ENCODE results near the gene PARVG. TPM values are rescaled to one million over a fixed set of nuclear protein-coding genes. Genes with fewer than 3 reads are reported as not detected.

Gene PARVG
- total and polyA plus RNA-seq, 2 of the 8 experiments (the other 6 are each of a cell fraction or from before 2014, with no cell fraction given) = 0.37 to 1.5 TPM

GRCh38 chr22:44145544-44145943, 35.2 kb upstream of the PARVG start:
- Histone ChIP-seq H3K4me3 (ENCODE audit: extremely low read depth in 1 of 4, insufficient read depth in 2 of 4, low read depth in 3 of 4, low read length in 4 of 4) (no peak overlapping the region), H3K14ac (ENCODE audit: insufficient read length) (no peak overlapping the region), H3K9ac (replicated peaks in 1 of 4; ENCODE audit: extremely low read depth in 1 of 4, low read depth in 3 of 4, low read length in 3 of 4) (no peak overlapping the region), H3K4me1 (replicated peaks in 1 of 4; ENCODE audit: control insufficient read depth in 3 of 4, insufficient read depth in 4 of 4, low read length in 3 of 4) (peaks cover 19 to 48% (median 41%) of the 10 kb centered on the region in 4 experiments), H3K9me3 (ENCODE audit: insufficient read depth in 2 of 2, low read depth in 1 of 2, low read length in 1 of 2) (no peaks in the 10 kb centered on the region), H3K36me3 (ENCODE audit: control insufficient read depth in 2 of 4, insufficient read depth in 4 of 4, low read length in 3 of 4) (no peaks in the 10 kb centered on the region), H3K23me2 (ENCODE audit: low read depth, low read length) (peaks cover 7% of the 10 kb centered on the region), H2BK5ac (ENCODE audit: low read depth, low read length) (peak overlapping the region; percentile 100), H3K79me2 (ENCODE audit: control insufficient read depth in 1 of 2, insufficient read depth in 2 of 2, low read length in 2 of 2) (no peaks in the 10 kb centered on the region), H3K18ac (ENCODE audit: extremely low read depth, low read length) (peak overlapping the region; percentile 99; the same call in 1 of the 2 replicates), H4K91ac (replicated peaks; ENCODE audit: insufficient read length, low read length) (peak overlapping the region; percentile 100), H2AK5ac (ENCODE audit: low read depth, low read length) (peak overlapping the region; percentile 43), H4K5ac (ENCODE audit: insufficient read length, low read depth, low read length) (peak overlapping the region; percentile 45), H2BK15ac (ENCODE audit: low read length) (no peak overlapping the region), H3K79me1 (ENCODE audit: low read depth, low read length) (no peaks in the 10 kb centered on the region), H4K8ac (ENCODE audit: extremely low read depth, insufficient read depth, low read length) (peak overlapping the region; percentile 62), H4K20me1 (replicated peaks in 1 of 2; ENCODE audit: control insufficient read depth in 1 of 2, insufficient read depth in 2 of 2, low read length in 2 of 2) (peaks cover 0 to 4% of the 10 kb centered on the region in 2 experiments), H2BK120ac (replicated peaks; ENCODE audit: low read depth, low read length) (peak overlapping the region; percentile 100), H2AFZ (ENCODE audit: low read length) (no peak overlapping the region), H3K27me3 (replicated peaks in 1 of 4; ENCODE audit: control insufficient read depth in 3 of 4, extremely low read depth in 1 of 4, insufficient read depth in 3 of 4, low read length in 3 of 4) (no peaks in the 10 kb centered on the region), H3K4ac (replicated peaks; ENCODE audit: insufficient read length, low read depth, low read length) (peak overlapping the region; percentile 24), H3K4me2 (ENCODE audit: insufficient read depth in 1 of 2, low read depth in 2 of 2, low read length in 2 of 2) (peak overlapping the region in 1 of 2 experiments; percentile 76; a peak in 1 of 4 replicates), H3K27ac (ENCODE audit: low read depth, low read length) (peak overlapping the region; percentile 12; the same call in 1 of the 2 replicates), H2BK20ac (ENCODE audit: low read length) (peak overlapping the region; percentile 89; the same call in 1 of the 2 replicates), H3K56ac (replicated peaks; ENCODE audit: insufficient read length, low read depth, low read length) (peak overlapping the region; percentile 94), H2BK12ac (ENCODE audit: low read depth, low read length) (peak overlapping the region; percentile 45), H3K23ac (ENCODE audit: insufficient read length) (no peak overlapping the region)
- ChIA-PET POLR2A (ENCODE audit: partially characterized antibody) (interaction anchor here (0.6 to 4.4 kb wide), 7 partner anchors 11 to 117 kb away, joined by 3 to 22 read pairs (median 3); partner anchors contain the start of gene PARVG), CTCF (ENCODE audit: partially characterized antibody) (interaction anchor here (0.6 to 2.6 kb wide), 6 partner anchors 60 to 479 kb away, joined by 3 to 16 read pairs (median 3); no protein-coding TSS in a partner anchor)
- DNase-seq (ENCODE audit: low read depth in 1 of 2, low spot score in 2 of 2) (no peak), FAIRE-seq (no peak)
- no peak for TF ChIP-seq RBBP5 (IDR thresholded peaks at IDR 0.05; ENCODE audit: borderline replicate concordance, low read depth, low read length)
- TF ChIP-seq GABPA (IDR thresholded peaks at IDR 0.05; ENCODE audit: borderline replicate concordance, insufficient read depth, low read length) = no peak
- no peak for TF ChIP-seq CREB1 (IDR thresholded peaks at IDR 0.05)
- TF ChIP-seq MAX (IDR thresholded peaks at IDR 0.05) = no peak
- TF ChIP-seq KDM4A (IDR thresholded peaks at IDR 0.05; ENCODE audit: low read depth, low read length, severe bottlenecking) = no peak
- no peak for TF ChIP-seq BCL11A (IDR thresholded peaks at IDR 0.05; ENCODE audit: low read depth in 2 of 2, low read length in 2 of 2)
- no peak for TF ChIP-seq HDAC6 (IDR thresholded peaks at IDR 0.05; ENCODE audit: low read depth, low read length)
- WGBS, 2 experiments (ENCODE audit: extremely low coverage in 1 of 2, insufficient coverage in 1 of 2, insufficient read length in 1 of 2, insufficient replicate concordance in 2 of 2, low coverage in 1 of 2, low lambda C conversion rate in 2 of 2, missing lambda C conversion rate in 1 of 2) = 84% methylated on average over 8 of the region's 8 CpGs; no CpG with 5 or more reads in 1 of the 2 experiments
